NB4 (cell line): ENCODE measurements around the gene CYB5R3.

Experiments
- CTCF ChIP-seq: IDR thresholded peaks from one replicate; pipeline ENCODE4 v1.5.1; 2012; ENCODE audit warnings: low read depth, low read length
- POLR2A ChIP-seq: IDR thresholded peaks from 2 replicates; pipeline ENCODE4 v1.6.1; 2011; ENCODE audit warnings: mild to moderate bottlenecking; ENCODE audit not compliant: insufficient read length; ENCODE audit errors: extremely low read depth
- TF ChIP-seq, protein P1 (sequence below): IDR thresholded peaks from 2 replicates; pipeline ENCODE4 v1.6.1; 2011; ENCODE audit warnings: low read depth, low read length

- no peak for TF ChIP-seq CTCF
- no peak for TF ChIP-seq POLR2A
- TF ChIP-seq, protein P1, sequence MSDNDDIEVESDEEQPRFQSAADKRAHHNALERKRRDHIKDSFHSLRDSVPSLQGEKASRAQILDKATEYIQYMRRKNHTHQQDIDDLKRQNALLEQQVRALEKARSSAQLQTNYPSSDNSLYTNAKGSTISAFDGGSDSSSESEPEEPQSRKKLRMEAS = no peak
These were observed 44.0 kb upstream of the CYB5R3 start for GRCh38 chr22:42693055-42693762.
